Stimulated activated CD4-positive, alpha-beta T cell treated with anti-CD3 and anti-CD28 coated beads, TNF-alpha, amount 100 ng/mL, for 1 hour (primary cell): ENCODE results near the gene POLR2C.

Source experiments
- DNase-seq, 3 donors: peaks; one replicate each; pipeline ENCODE4 v3.0.0-alpha.2; 2020; ENCODE audit warnings: low read depth in 3 of 3, low spot score in 1 of 3

POLR2C gene

DNA sequence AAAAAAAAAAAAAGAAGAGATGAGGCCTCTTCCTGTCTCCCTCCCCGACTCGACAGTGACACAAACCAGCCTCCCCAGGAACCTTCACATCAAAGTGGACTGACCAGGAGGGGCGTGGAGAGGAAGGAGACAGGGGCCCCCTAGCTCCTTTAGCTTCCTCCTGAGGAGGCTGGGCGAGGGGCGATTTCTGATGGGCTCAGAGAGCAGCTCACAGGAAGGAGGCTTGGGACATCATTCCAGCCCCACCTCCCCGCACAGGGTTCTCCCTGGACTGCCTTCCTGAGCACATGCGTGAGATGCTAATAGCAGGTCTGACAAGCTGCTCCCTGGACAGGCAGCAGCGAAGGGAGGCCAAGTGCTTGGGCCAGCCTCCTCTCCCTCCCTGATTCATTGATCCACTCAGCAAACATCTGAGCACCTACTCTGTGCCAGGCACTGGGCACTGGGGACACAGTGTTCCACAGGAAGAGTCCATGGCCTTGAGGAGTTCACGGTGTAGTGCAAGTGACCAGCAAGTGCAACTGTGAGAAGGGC lies 38.2 kb downstream of the POLR2C start:
- no peak for DNase-seq

- no peak for DNase-seq
Measured at GRCh38 chr16:57501492-57501891, 39.0 kb downstream of the POLR2C start.

DNA sequence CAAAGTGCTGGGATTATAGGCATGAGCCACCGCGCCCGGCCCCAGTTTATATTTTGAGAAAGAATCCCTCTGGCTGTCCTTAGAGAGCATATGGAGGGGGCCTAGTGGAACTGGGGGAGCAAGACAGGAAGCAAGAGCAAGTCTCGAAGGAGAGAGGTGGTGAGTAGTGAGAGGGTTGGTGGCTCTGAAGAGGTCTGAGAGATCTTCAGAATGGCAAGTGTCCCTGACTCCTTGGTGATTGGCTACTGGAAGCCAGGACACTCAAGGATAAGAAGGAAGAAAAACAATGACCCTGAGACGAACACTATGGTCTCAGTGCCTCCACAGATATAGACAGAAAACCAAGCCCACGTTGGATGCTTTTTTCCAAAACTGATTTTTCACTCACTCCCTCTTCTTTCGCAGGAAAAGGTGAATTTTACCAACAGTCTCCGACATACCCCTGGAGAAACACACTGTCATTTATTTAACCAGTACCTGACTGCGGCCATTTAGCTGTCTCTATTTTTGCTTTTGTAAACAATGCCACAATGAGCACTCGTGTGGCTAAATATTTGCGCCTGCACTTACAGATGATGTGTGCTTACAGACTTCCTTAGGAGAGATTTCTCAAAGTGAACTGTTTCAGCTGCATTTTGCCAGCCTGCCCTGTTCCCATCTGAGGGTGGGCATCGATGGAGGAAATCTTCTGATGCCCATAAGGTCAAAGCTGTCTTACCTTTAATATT lies 39.7 kb downstream of the POLR2C start:
- no peak for DNase-seq

DNA sequence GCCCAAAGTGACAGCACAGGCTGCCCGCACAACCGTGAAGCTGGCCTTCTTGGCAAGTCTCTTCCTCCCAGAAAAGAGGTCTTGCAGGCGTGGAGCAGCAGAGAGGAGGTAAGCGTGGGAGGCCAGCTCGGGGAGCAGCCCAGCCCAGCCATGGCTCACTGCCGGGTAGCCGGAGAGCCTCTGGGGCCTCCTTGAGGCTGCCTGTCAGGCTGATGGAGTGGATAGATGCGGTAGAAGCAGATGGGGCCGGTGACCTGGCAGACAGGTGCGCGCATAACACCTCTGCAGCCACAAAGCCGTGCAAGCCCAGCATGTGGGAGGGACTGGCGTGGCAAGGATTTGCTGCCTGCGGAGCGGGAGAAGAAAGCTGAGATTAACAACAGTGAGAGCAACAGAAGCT lies 40.9 kb downstream of the POLR2C start:
- no peak for DNase-seq

- no peak for DNase-seq
Measured at GRCh38 chr16:57504001-57504400, 41.5 kb downstream of the POLR2C start.

GRCh38 chr16:57504491-57504890 lies 42.0 kb downstream of the POLR2C start:
- DNase-seq, result no peak

GRCh38 chr16:57505169-57505568 lies 42.7 kb downstream of the POLR2C start:
- DNase-seq, result no peak

GRCh38 chr16:57507136-57508034 lies 44.9 kb downstream of the POLR2C start:
- DNase-seq, result no peak

GRCh38 chr16:57508035-57508425 lies 45.6 kb downstream of the POLR2C start:
- DNase-seq, result no peak

GRCh38 chr16:57509231-57509923 lies 46.9 kb downstream of the POLR2C start:
- no peak for DNase-seq

GRCh38 chr16:57510016-57510871 lies 47.8 kb downstream of the POLR2C start:
- no peak for DNase-seq

DNA sequence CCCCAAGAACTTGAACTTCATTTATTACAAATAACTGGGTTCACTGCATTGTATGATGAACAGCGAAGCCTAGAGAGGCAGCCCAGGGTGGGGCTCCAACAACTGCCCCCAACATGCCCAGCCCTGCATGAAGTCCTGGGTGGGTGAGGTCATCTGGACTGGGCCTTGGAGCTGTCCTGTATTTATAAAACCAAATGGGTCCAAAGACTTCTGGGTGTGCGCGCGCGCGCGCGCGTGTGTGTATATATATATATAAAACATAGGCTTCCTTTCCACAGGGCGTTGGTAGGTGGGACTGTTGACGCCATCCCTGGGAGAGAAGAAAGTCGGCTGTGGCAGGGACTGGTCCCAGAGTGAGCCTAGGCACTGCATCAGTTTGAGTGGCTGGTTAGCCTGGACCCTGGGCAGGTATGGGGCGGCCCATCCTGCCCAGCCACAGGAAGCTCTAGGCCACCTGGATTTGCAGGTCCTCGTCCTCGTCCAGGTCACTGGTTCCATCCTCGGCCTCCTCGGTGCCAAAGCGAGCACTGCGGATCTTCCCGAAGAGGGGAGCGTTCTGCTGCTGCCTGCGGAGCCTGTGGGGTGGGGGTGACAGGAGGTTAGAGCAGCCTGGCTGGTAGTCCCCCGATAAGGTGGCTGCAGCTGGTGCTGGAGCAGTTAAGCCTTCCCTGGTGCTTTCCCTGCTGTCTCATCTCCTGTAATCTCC lies 50.0 kb downstream of the POLR2C start:
- DNase-seq, result no peak

DNA sequence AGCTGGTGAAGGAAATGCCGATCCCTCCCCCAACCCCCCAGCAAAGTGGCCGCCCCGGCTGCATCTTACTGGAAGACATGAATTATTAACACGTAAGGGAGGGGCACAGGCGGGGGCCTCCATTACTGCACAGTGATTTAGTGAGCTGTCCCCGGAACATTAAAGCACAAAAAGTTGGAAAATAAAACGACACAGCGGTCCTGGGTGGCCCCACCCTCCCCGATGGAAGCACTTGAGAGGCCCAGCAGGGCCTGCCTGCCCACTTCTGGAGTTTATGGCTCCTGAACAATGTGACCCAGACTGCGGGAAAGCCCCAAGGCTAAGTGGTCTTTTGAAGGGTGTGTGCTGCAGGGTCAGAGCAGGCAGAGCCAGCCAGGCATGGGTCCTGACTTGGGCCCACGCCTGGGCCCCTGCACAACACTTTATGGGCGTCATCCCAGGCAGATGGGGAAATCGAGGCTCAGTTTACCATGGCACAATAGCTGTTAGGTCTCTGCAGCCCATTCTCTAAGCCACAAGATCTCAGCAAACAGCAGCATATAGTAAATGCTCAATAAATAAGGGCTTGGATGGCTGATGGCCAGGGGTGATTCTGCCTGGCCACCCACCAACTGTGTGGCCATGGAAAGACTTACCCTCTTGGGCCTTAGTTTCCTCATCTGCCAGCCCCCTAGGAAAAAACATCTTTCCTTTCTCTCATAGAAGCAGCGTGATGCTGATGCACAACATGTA lies 51.1 kb downstream of the POLR2C start:
- no peak for DNase-seq

DNA sequence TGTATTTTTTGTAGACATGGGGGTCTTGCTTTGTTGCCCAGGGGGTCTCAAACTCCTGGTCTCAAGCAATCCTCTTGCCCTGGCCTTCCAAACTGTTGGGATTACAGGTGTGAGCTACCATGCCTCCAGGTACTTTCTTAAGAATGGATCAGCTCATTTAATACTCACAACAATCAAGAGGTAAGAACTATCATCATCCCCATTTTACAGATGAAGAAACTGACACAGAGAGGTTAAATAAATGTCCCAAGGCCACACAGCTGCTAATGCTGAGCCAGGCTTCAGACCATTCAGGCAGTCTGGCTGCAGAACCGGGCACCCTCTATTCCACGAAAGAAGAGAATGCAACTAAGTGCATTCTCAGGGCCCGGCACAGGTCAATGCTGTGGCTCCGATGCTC lies 51.9 kb downstream of the POLR2C start:
- no peak for DNase-seq

DNA sequence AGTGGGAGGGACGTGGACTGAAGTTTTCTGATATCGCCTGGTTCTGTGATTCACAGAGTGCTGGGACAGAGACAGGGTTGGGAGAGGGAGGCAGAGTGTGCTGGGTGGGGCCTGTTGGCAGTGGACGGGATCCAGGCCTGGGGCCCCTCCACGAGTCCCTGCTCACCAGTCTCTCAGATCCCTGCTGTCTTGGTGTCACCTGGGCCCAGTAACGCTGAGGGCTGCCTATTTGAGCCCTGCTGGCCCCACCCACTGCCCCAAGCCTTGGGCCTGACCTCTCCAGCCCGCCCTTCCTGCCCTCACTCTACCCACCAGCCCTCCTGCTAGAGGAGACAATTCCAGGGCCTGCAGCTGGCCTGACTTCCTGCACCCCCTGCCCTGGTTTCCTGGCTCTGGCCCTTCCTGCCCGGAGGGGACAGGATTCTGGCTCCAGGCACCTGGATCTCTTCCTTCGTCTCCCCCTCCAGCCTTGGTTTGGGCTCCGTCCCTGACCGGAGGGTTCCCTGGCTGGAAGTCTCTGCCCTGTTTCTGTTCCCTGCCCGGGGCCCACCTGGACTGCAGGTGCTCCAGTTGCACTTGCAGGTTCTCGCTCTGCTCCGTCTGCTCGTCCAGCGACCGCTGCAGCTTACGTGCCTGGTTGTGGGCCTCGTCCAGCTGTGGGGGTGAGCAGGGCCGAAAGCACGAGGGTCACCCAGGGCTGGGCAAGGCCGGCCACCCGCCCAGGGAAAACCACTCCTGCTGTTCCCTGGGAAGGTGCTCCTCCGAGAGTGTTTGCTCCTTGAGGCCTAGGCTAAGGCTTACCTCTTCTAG lies 52.5 kb downstream of the POLR2C start:
- DNase-seq, result no peak

- DNase-seq, result no peak
Measured at GRCh38 chr16:57516176-57516725, 53.8 kb downstream of the POLR2C start.

- no peak for DNase-seq
Measured at GRCh38 chr16:57516773-57517172, 54.3 kb downstream of the POLR2C start.
